PFSK-1 (cell line): ENCODE measurements around the gene MTHFD2L.

ENCODE experiments used
- FOXP2 ChIP-seq: optimal IDR thresholded peaks from 2 replicates; pipeline ENCODE3; 2011; ENCODE audit warnings: borderline replicate concordance, control low read depth, inconsistent platforms; ENCODE audit not compliant: insufficient read depth; ENCODE audit errors: extremely low read length, extremely low read depth
- POLR2AphosphoS5 ChIP-seq: IDR thresholded peaks from 2 replicates; pipeline ENCODE4 v1.6.1; 2012; ENCODE audit warnings: low read depth, mild to moderate bottlenecking, control low read depth, low read length, moderate library complexity
- SIN3A ChIP-seq: IDR thresholded peaks from 2 replicates; pipeline ENCODE4 v1.6.1; 2012; ENCODE audit warnings: mild to moderate bottlenecking, low read length, moderate library complexity, borderline replicate concordance; ENCODE audit not compliant: insufficient read depth
- TAF1 ChIP-seq: IDR thresholded peaks from 2 replicates; pipeline ENCODE4 v1.6.1; 2012; ENCODE audit warnings: low read length, control low read depth, borderline replicate concordance; ENCODE audit not compliant: insufficient read depth
- TF ChIP-seq, protein P1 (sequence below), 2 experiments: IDR thresholded peaks; 2 replicates each; pipeline versions ENCODE4 v1.6.1 to v1.8.0; 2011 to 2012; ENCODE audit warnings: low read depth in 2 of 2, low read length in 2 of 2, control low read depth in 1 of 2, inconsistent platforms in 1 of 2, mild to moderate bottlenecking in 1 of 2, moderate library complexity in 1 of 2; ENCODE audit not compliant: insufficient read depth in 1 of 2

The MTHFD2L gene

DNA sequence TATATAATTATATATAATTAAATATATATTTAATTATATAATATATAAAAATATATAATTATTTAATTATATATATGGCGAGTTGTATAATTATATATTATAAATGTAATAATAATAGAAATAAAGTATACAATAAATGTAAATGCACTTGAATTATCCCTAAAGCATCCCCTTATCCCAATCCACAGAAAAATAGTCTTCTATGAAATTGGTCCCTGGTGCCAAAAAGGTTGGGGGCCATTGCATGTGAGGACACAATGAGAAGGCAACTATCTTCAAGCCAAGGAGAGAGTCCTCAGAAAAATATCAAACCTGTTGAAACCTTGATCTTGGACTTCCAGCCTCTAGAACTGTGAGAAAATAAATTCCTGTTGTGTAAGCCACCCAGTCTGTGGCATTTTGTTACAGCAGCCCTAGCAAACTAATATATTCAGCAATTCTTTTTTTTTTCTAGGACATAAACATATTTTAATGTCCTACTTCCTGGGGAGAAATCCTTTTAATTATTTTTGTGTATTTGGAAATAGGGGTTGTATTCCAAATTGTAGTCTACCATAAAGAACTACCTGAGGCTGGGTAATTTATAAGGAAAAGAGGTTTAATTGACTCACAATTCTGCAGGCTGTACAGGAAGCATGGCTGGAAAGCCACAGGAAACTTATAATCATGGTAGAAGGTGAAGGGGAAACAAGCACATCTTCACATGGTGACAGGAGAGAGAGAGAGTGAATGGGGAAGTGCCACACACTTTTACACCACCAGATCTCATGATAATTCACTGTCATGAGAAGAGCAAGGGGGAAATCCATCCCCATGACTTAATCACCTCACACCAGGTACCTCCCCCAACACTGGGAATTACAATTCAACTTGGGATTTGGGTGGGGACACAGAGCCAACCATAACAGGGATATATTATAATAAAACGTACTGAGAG is 36.0 kb upstream of the MTHFD2L start:
- TF ChIP-seq TAF1 (no peak), SIN3A (no peak), POLR2AphosphoS5 (no peak), FOXP2 (no peak)
- TF ChIP-seq, protein P1, sequence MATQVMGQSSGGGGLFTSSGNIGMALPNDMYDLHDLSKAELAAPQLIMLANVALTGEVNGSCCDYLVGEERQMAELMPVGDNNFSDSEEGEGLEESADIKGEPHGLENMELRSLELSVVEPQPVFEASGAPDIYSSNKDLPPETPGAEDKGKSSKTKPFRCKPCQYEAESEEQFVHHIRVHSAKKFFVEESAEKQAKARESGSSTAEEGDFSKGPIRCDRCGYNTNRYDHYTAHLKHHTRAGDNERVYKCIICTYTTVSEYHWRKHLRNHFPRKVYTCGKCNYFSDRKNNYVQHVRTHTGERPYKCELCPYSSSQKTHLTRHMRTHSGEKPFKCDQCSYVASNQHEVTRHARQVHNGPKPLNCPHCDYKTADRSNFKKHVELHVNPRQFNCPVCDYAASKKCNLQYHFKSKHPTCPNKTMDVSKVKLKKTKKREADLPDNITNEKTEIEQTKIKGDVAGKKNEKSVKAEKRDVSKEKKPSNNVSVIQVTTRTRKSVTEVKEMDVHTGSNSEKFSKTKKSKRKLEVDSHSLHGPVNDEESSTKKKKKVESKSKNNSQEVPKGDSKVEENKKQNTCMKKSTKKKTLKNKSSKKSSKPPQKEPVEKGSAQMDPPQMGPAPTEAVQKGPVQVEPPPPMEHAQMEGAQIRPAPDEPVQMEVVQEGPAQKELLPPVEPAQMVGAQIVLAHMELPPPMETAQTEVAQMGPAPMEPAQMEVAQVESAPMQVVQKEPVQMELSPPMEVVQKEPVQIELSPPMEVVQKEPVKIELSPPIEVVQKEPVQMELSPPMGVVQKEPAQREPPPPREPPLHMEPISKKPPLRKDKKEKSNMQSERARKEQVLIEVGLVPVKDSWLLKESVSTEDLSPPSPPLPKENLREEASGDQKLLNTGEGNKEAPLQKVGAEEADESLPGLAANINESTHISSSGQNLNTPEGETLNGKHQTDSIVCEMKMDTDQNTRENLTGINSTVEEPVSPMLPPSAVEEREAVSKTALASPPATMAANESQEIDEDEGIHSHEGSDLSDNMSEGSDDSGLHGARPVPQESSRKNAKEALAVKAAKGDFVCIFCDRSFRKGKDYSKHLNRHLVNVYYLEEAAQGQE (IDR thresholded peaks at IDR 0.05; ENCODE audit: insufficient read depth in 1 of 2, low read depth in 2 of 2, low read length in 2 of 2), result no peak

DNA sequence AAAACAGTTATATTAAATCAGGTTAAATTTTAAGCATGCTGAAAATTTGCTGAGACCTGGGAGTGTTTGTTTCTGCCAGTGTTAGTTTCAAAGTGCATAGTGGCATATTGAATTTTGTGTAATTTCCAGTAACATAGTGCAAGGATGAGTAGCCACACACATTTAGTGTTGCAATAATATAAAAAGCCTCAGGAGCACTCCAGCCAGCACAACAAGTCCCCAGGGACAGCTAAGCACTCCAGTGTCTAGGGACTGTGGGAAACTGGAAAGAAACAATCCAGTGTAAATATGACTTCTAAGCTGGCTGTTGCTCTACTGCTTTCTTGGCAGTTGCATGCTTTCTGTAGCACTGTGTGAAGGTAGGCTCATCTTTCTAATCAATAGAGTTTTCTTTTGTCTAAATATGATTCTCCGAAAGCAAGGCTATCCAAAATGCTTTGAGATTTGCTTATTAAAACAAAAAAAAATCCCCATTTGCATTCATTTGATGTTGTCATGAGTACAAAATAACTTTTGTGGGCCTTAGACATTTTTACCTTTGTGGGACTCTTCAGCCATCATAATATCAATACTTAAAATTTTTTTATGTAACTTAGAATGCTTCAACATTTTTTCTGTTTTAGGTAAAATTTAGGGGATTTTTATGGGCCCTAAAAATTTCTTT is 34.7 kb upstream of the MTHFD2L start:
- TF ChIP-seq POLR2AphosphoS5, result no peak
- no peak for TF ChIP-seq FOXP2
- TF ChIP-seq, protein P1 (IDR thresholded peaks at IDR 0.05; ENCODE audit: insufficient read depth in 1 of 2, low read depth in 2 of 2, low read length in 2 of 2), result no peak
- TF ChIP-seq TAF1, result no peak
- no peak for TF ChIP-seq SIN3A

DNA sequence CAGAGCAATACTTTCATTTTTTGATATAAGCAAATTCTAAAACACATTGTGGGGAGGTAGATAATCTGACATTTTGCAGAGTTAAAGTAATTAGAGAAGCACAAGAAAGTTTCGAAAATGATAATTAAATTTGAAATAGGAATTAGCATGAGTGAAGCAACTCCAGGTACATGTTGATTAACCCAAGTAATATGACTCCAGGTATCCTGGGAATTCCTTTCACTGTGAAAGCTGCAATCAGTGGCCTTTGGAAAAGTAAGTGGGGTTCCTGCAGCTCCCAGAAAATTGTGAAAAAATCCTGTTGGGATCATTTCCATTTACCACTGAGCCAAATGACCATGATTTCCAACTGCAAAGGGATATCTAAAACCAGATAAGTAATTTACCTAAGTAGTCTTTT is 32.9 kb upstream of the MTHFD2L start:
- TF ChIP-seq SIN3A (no peak), TAF1 (no peak), POLR2AphosphoS5 (no peak), FOXP2 (no peak)
- TF ChIP-seq, protein P1 (IDR thresholded peaks at IDR 0.05; ENCODE audit: insufficient read depth in 1 of 2, low read depth in 2 of 2, low read length in 2 of 2), result no peak

DNA sequence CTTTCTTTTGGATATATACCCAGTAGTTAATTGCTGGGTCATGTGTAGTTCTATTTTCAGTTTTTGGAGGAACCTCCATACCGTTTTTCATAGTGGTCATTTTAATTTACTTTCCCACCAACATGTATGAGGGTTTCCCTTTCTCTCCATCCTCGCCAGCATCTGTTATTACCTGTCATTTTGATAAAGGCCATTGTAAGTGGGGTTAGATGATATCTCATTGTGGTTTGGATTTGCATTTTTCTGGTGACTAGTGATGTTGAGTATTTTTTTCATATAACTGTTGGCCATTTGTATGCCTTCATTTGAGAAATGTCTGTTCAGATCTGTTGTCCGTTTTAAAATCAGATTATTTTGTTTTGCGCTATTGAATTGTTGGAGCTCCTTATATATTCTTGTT is 30.2 kb upstream of the MTHFD2L start:
- no peak for TF ChIP-seq FOXP2
- TF ChIP-seq POLR2AphosphoS5, result no peak
- TF ChIP-seq TAF1, result no peak
- TF ChIP-seq, protein P1 (IDR thresholded peaks at IDR 0.05; ENCODE audit: insufficient read depth in 1 of 2, low read depth in 2 of 2, low read length in 2 of 2), result no peak
- TF ChIP-seq SIN3A, result no peak
